Measurements from ENCODE around the gene UGGT2. TPM values are rescaled to one million over a fixed set of nuclear protein-coding genes. Genes with fewer than 3 reads are reported as not detected.

The UGGT2 gene
- total RNA-seq, 1 donor from 2014 or later: 33.8 TPM

Other genes with a start within 250 kb of the UGGT2 start
- under 0.01 TPM in 2 replicates for gene HS6ST3, start 36.7 kb upstream of the UGGT2 start, total RNA-seq

All from renal cortical epithelial cell (primary cell).